ENCODE measurements around the gene EIF2S3B.
"Not testable (repeated sequence)": the region's sequence is repeated elsewhere in the genome, so short reads cannot be mapped to it uniquely, and the experiment has no call there.

Gene EIF2S3B

DNA sequence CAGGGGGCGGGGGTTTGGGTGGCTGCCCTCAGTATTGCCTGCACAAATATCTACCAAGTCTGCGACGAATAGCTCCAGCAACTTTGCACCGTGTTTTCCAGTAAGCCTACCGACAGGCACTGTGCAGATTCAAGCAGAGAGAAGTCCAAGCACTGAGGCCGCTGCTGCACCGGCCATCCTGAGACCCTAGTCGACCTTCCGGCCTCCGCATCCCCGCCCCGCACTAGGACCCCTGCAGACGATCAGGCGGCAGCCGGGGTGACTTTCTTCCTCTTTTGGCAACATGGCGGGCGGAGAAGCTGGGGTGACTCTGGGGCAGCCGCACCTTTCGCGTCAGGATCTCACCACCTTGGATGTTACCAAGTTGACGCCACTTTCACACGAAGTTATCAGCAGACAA is at the start of gene EIF2S3B:
TSS of gene EIF2S3B (plus strand) at position 271 of the 400 bp plus-strand sequence. CDS start at position 284, 13 bp downstream.
- no peak for DNase-seq

- no peak for DNase-seq
Measured at GRCh38 chr12:10456856-10457255, 48.8 kb upstream of the EIF2S3B start.

DNA sequence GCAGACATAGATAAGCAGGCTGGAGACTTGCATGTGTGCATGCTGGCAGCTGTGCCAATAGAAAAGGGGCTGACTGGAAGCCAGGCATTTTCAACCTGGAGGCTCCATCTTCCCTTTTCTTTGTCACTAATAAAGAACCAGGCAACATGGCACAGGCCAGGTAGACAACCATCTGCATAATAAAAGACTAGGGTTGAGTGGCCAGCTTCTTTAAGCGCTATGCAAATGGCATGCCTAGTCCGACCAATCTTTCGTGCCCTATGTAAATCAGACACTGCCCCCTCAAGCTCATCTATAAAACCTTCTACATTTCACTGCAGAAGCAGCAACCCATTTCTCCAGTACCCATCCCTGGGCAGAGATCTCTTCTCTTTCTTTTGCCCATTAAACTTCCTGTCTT is 47.9 kb upstream of the EIF2S3B start:
- no peak for DNase-seq

- DNase-seq = no peak
Measured at GRCh38 chr12:10466311-10466710, 39.4 kb upstream of the EIF2S3B start.

GRCh38 chr12:10469701-10470100 is 36.0 kb upstream of the EIF2S3B start:
- no peak for DNase-seq

DNA sequence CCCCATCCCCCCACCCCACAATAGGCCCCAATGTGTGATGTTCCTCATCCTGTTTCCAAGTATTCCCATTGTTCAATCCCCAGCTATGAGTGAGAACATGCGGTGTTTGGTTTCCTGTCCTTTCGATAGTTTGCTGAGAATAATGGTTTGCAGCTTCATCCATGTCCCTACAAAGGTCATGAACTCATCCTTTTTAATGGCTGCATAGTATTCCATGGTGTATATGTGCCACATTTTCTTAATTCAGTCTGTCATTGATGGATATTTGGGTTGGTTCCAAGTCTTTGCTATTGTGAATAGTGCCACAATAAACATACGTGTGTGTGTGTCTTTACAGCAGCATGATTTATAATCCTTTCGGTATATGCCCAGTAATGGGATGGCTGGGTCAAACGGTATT is 32.9 kb upstream of the EIF2S3B start:
- DNase-seq = not testable (repeated sequence)

DNA sequence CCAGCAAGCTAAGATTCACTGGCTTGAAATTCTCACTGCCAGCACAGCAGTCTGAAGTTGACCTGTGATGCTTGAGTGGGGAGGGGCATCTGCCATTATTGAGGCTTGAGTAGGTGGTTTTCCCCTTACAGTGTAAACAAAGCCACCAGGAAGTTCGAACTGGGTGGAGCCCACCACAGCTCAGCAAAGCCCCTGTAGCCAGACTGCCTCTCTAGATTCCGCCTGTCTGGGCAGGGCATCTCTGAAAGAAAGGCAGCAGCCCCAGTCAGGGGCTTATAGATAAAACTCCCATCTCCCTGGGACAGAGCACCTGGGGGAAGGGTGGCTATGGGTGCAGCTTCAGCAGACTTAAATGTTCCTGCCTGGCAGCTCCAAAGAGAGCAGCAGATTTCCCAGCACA is 23.8 kb upstream of the EIF2S3B start:
- not testable (repeated sequence) for DNase-seq

GRCh38 chr12:10487328-10487727 is 18.4 kb upstream of the EIF2S3B start:
- not testable (repeated sequence) for DNase-seq

DNA sequence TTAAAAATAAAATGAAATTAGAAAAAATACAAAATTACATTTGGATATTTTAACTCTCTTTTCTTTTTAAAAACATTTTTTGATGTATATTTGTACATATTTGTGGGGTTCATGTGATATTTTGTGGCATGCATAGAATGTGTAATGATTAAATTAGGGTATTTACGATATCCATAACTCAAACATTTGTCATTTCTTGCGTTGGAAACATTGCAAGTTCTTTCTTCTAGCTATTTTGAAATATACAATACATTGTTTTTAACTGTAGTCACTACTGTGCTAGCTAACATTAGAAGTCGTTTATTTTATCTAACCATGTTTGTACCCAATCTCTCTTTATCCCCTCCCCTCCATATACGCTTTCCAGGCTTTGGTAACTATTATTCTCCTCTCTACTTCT is 13.9 kb upstream of the EIF2S3B start:
- DNase-seq = no peak

DNA sequence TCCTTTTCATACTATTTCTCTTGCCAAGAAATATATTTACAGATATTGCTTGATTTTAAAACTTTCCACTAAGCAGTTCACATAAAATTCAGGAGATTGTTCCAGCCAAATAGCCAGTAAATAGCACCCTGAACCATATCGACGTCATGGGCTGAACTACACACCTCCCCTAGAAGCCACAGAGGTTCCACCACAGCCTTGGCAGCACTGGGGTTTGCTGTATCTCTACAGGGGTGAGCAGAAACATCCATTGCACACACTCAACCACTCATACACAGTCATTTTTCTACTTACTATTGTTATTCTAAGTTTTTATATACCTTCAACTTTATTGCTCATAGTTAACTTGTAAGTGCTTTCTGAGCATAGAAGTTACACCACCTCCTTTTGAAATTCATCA is 8.1 kb upstream of the EIF2S3B start:
- no peak for DNase-seq

GRCh38 chr12:10498042-10498441 is 7.6 kb upstream of the EIF2S3B start:
- no peak for DNase-seq

DNA sequence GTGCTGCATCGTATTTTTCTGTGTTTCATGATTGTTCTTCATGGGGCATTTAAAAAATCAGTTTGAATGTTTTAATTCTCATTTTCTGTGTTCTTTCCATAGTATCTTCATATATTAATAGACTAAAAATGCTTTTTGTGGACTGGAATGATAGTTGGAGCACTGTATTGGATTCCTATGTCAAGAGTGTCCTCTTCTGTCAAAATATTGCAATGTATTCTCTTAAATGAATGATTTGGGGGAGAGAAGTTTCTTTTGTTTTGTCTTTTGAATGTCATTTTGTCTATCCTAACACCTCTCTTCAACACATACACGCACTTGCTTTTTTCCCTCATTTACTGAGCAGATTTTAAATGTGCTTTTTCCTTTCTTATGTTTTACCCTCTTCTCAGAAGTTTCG is 4.7 kb upstream of the EIF2S3B start:
- peak in 1 of 3 experiments; percentile 51 for DNase-seq

GRCh38 chr12:10503460-10503859 is 2.2 kb upstream of the EIF2S3B start:
- DNase-seq = no peak

DNA sequence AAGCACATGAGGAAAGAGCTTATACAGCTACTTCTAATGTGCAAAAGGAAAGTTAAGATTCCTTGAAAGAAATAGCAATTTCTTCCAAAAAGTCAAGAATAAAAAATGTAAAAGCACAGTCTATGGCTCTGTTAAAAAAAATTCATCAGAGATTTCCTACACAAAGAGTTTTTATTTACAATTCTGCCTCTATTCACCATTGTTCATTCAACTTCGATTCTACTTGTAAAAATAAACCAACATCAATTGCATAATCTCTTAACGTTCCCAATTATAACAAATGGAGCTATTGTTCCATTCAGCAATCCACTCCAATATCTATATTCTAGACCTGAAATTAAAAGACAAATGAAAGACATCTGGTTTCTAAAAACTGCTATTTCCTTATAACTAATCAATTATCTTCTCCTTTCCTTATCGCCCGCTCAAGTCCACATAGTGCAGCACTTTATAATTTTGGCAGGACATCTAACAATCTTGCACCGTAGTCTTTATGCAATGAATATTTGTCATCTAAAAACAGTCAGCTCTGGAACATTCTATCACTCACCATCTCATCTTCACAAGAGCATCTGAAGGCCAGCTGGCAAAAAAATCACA is 6.2 kb downstream of the EIF2S3B start:
- DNase-seq = no peak

- no peak for DNase-seq
Measured at GRCh38 chr12:10512798-10513197, 7.1 kb downstream of the EIF2S3B start.

DNA sequence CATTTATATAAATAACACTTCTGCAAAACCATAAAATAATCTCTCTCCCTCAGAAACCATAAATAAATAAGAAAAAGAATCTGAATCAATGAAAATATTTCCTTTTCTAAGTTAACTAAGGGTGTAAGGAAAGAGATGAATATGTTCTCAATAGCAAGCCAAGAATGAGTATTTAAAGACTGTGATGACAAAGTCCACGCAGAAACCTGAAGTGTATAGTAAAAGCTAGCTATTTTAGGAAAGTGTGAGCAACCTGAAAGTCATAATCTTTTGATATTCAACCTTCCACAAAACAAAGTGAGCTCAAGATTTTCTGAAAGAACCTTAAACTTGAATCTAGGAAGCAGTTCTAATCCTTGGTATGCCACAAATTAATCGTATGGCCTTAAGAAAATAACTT is 15.9 kb downstream of the EIF2S3B start:
- no peak for DNase-seq

- no peak for DNase-seq
Measured at GRCh38 chr12:10528174-10528953, 22.7 kb downstream of the EIF2S3B start.

- no peak for DNase-seq
Measured at GRCh38 chr12:10529603-10530002, 23.9 kb downstream of the EIF2S3B start.

DNA sequence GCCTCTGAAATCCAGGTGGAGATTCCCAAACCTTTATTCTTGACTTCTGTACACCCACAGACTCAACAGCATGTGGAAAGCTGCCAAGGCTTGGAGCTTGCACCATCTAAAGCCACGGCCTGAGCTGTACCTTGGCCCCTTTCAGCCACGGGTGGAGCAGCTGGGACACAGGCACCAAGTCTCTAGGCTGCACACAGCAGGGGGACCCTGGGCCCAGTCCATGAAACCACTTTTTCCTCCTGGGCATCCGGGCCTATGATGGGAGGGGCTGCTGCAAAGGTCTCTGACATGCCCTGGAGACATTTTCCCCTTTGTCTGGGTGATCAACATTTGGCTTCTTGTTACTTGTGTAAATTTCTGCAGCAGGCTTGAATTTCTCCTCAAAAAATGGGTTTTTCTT is 32.0 kb downstream of the EIF2S3B start:
- no peak for DNase-seq

DNA sequence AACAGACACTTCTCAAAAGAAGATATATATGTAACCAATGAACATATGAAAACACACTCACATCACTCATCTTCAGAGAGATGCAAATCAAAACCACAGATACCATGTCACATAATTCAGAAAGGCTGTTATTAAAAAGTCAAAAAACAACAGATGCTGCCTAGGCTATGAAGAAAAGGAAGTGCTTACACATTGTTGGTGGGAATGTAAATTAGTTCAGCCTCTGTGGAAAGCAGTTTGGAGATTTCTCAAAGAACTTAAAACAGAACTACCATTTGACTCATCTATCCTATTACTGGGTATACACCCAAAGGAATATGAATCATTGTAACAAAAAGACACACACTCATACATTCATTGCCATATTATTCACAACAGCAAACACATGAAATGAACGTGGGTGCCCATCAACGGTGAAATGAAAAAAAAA is 35.1 kb downstream of the EIF2S3B start:
- DNase-seq = no peak

DNA sequence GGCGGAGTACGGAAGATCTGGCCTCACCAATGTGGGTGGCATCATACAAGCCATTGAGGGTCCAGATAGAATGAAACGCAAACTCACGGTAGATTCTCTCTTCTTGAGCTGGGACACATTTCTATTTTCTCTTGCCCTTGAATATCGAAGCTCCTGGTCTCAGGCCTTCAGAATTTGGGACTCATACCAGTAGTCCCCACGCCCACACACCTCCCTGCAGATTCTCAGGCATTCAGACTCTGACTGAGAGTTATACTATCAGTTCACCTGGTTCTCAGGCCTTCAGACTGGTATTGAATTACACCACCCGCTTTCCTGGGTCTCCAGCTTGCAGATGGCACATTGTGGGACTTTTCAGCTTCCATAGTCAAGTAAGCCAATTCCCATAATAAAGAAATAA is 37.8 kb downstream of the EIF2S3B start:
- DNase-seq = no peak

DNA sequence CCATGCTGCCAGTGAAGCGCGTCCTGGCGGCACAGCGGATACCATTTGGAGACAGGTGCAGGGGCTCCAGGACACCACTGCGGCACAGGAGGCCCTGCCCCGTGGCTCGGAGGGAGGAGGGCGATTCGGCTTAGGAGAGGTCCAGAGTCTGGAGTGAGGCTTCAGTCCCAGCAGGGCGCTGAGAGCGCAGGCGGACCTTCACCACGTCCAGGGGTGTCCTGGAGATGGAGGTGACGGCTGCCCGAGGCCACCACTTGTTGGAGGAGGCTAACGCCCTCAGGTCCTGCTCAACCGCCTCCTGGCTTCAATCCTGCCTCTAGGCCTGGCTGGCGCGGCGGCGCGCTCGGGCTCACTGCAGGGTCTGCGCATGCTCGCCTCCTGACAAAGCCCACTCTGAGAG is 45.7 kb downstream of the EIF2S3B start:
- no peak for DNase-seq

DNA sequence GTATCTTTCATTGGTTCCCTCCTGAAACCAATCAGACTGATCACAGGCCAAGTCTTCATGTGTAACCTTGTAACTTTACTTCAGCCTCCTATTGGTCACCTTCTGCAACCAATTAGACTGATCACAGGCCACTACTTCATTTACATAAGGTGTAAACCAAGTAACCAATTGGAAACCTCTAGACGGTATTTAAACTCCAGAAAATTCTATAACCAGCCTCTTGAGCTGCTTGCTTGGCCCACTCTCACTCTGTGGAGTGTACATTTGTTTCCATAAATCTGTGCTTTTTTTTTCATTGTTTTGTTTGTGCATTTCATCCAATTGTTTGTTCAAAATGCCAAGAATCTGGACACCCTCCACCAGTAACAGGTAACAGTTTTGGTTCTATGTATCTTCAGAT is 47.5 kb downstream of the EIF2S3B start:
- DNase-seq = no peak

GRCh38 chr12:10554228-10554755 is 48.6 kb downstream of the EIF2S3B start:
- DNase-seq = no peak

Data from NCI-H1417 (cell line).